Measurements from ENCODE around the gene AKAP1.

Gene AKAP1

DNA sequence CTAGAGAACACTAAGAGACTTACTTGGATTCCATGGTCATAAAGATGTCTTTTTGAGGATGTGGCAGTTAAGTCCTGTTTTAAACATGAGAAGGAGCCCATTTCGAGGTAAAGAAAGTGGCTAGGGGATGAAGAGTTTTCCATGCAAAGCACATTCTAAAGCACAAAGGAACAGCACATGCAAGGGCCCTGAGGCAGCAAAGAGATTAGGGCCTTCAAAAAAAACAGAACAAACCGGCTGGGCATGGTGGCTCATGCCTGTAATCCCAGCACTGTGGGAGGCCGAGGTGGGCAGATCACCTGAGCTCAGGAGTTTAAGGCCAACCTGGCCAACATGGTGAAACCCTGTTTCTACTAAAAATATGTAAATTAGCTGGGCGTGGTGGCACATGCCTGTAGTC lies 79.8 kb downstream of the AKAP1 start:
- no peak overlapping the region for H3K4me3 ChIP-seq (ENCODE audit: low read depth, low read length)
- no peak for DNase-seq (ENCODE audit: low read depth)
- TF ChIP-seq, protein P1, sequence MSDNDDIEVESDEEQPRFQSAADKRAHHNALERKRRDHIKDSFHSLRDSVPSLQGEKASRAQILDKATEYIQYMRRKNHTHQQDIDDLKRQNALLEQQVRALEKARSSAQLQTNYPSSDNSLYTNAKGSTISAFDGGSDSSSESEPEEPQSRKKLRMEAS (IDR thresholded peaks at IDR 0.05; ENCODE audit: low read depth, low read length): no peak
- TF ChIP-seq MYC (IDR thresholded peaks at IDR 0.05; ENCODE audit: low read depth, low read length): no peak
- no peak for TF ChIP-seq POLR2A (IDR thresholded peaks at IDR 0.05; ENCODE audit: extremely low read depth, insufficient read length)
- TF ChIP-seq, protein P2, sequence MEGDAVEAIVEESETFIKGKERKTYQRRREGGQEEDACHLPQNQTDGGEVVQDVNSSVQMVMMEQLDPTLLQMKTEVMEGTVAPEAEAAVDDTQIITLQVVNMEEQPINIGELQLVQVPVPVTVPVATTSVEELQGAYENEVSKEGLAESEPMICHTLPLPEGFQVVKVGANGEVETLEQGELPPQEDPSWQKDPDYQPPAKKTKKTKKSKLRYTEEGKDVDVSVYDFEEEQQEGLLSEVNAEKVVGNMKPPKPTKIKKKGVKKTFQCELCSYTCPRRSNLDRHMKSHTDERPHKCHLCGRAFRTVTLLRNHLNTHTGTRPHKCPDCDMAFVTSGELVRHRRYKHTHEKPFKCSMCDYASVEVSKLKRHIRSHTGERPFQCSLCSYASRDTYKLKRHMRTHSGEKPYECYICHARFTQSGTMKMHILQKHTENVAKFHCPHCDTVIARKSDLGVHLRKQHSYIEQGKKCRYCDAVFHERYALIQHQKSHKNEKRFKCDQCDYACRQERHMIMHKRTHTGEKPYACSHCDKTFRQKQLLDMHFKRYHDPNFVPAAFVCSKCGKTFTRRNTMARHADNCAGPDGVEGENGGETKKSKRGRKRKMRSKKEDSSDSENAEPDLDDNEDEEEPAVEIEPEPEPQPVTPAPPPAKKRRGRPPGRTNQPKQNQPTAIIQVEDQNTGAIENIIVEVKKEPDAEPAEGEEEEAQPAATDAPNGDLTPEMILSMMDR (IDR thresholded peaks at IDR 0.05; ENCODE audit: low read depth, low read length): no peak

DNA sequence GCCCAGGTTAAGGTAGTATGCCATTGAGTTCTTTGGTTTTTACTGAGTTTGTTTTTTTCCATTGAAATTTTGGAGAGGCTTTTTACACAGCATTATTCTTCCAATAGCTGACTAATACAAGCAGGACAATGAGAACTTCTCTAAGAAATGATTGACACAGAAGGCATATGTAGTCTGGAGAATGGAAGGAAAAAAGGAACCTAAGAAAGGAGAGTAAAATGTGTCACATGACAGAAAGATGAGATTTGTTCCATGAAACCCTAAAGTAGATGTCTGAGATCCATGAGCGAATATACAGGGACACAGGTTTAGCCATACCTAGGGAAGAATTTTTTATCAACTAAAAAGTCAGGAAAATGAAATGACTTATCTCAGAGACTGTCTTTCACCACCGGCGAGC lies 80.7 kb downstream of the AKAP1 start:
- H3K4me3 ChIP-seq (ENCODE audit: low read depth, low read length): no peak overlapping the region
- no peak for DNase-seq (ENCODE audit: low read depth)
- TF ChIP-seq MYC (IDR thresholded peaks at IDR 0.05; ENCODE audit: low read depth, low read length) (no peak), POLR2A (IDR thresholded peaks at IDR 0.05; ENCODE audit: extremely low read depth, insufficient read length) (no peak)
- TF ChIP-seq, protein P1 (IDR thresholded peaks at IDR 0.05; ENCODE audit: low read depth, low read length): no peak
- TF ChIP-seq, protein P2 (IDR thresholded peaks at IDR 0.05; ENCODE audit: low read depth, low read length): no peak

DNA sequence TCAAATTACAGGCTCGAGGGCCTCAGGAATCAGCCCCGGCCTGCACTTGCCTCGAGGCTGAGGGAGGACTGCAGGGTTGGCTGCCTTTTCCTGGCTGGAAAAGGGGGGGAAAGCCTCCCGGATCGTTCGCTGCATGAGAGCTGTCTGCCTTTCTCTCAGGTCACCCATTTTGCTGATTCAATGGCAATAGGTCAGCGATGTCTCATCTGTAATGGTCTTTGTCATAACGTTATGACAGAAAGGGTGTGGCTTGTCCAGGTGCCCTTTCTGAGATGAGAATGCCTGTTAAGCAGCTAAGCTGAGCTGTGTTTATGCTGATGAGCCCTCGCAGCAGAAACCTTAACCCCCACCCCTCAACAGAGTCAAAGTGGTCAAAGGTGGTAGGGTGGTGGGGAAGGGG lies 81.8 kb downstream of the AKAP1 start:
- H3K4me3 ChIP-seq (ENCODE audit: low read depth, low read length): no peak overlapping the region
- no peak for DNase-seq (ENCODE audit: low read depth)
- TF ChIP-seq MYC (IDR thresholded peaks at IDR 0.05; ENCODE audit: low read depth, low read length) (no peak), POLR2A (IDR thresholded peaks at IDR 0.05; ENCODE audit: extremely low read depth, insufficient read length) (no peak)
- TF ChIP-seq, protein P2 (IDR thresholded peaks at IDR 0.05; ENCODE audit: low read depth, low read length): no peak

DNA sequence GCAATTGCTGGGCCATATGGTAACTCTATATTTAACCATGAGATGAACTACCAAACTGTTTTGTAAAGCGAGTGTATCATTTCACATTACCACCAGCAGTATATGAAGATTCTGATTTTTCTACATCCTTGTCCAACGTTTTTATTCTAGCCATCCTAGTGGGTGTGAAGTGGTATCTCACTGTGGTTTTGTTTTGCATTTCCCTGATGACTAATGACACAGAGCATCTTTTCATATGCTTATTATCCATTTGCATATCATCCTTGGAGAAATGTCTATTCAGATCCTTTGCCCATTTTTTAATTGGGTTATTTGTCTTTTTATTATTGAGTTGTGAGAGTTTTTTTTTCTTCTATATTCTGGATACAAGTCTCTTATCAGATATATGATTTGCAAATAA lies 83.6 kb downstream of the AKAP1 start:
- no peak for DNase-seq (ENCODE audit: low read depth)
- H3K4me3 ChIP-seq (ENCODE audit: low read depth, low read length): no peak overlapping the region
- TF ChIP-seq, protein P2 (IDR thresholded peaks at IDR 0.05; ENCODE audit: low read depth, low read length): no peak
- TF ChIP-seq, protein P1 (IDR thresholded peaks at IDR 0.05; ENCODE audit: low read depth, low read length): no peak
- TF ChIP-seq POLR2A (IDR thresholded peaks at IDR 0.05; ENCODE audit: extremely low read depth, insufficient read length) (no peak), MYC (IDR thresholded peaks at IDR 0.05; ENCODE audit: low read depth, low read length) (no peak)

DNA sequence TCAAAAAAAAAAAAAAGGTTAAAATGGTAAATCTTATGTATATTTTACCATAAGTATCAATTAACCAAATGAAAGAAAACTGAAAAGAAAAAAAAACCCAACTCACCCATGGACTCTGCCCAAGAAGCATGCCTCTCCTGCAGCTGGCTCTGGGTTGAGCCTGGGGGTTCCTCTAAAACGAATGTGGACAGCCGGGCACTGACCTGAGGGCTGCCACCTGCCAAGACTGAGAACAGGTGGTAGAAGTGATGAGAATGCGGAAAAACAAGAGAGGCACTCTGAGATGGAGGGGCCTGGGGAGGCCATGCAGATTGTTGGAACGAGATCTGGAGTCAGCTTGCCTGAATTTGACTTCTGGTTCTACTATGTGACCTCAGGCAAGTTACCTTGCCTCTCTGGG lies 85.8 kb downstream of the AKAP1 start:
- DNase-seq (ENCODE audit: low read depth): no peak

More for the DNA sequence above, 85.8 kb downstream of the AKAP1 start:
- TF ChIP-seq, protein P1 (IDR thresholded peaks at IDR 0.05; ENCODE audit: low read depth, low read length): no peak
- TF ChIP-seq MYC (IDR thresholded peaks at IDR 0.05; ENCODE audit: low read depth, low read length): no peak
- no peak for TF ChIP-seq POLR2A (IDR thresholded peaks at IDR 0.05; ENCODE audit: extremely low read depth, insufficient read length)
- TF ChIP-seq, protein P2 (IDR thresholded peaks at IDR 0.05; ENCODE audit: low read depth, low read length): no peak
- no peak overlapping the region for H3K4me3 ChIP-seq (ENCODE audit: low read depth, low read length)

Measured in NB4 (cell line).